Peyer's patch (tissue), 4 donors: ENCODE data around the gene PANK1.

ENCODE experiments used
- CTCF ChIP-seq, 6 experiments: fragments of 450-650 bp in 4 of 6; fragments of 200-600 bp in 2 of 6; sonication (generic) in 1 of 6; IDR thresholded peaks; one replicate each; pipeline ENCODE4 v1.5.1; 2017 to 2019; ENCODE audit warnings: antibody characterized with exemption in 6 of 6, mild to moderate bottlenecking in 3 of 6, moderate library complexity in 1 of 6
- POLR2A ChIP-seq, 2 donors: fragments of 450-650 bp; IDR thresholded peaks; one replicate each; pipeline ENCODE4 v1.5.1; 2017; ENCODE audit warnings: antibody characterized with exemption in 2 of 2, mild to moderate bottlenecking in 2 of 2, moderate library complexity in 2 of 2

- TF ChIP-seq CTCF (IDR thresholded peaks at IDR 0.05): no peak
- no peak for TF ChIP-seq POLR2A (IDR thresholded peaks at IDR 0.05)
These were observed 68.3 kb downstream of the PANK1 start for GRCh38 chr10:89576696-89577095.
